GM21576 (cell line): ENCODE results near the gene RAP1GDS1.
"Not testable (repeated sequence)": the region's sequence is repeated elsewhere in the genome, so short reads cannot be mapped to it uniquely, and the experiment has no call there.

Experiments used
- ATAC-seq: cut with Tn5 transposase; IDR thresholded peaks from one replicate; pipeline ENCODE4 v1.9.1; 2021; ENCODE audit warnings: mild to moderate bottlenecking, moderate library complexity; ENCODE audit not compliant: unreplicated experiment

RAP1GDS1 gene

GRCh38 chr4:98287328-98287727, 26.1 kb downstream of the RAP1GDS1 start:
- no peak for ATAC-seq

- ATAC-seq, result not testable (repeated sequence)
These were observed 27.5 kb downstream of the RAP1GDS1 start for GRCh38 chr4:98288671-98289070.

GRCh38 chr4:98289375-98289774, 28.2 kb downstream of the RAP1GDS1 start:
- peak; percentile 70 for ATAC-seq

GRCh38 chr4:98290511-98290910, 29.3 kb downstream of the RAP1GDS1 start:
- ATAC-seq, result no peak

GRCh38 chr4:98293104-98293887, 32.1 kb downstream of the RAP1GDS1 start:
- ATAC-seq, result no peak

- no peak for ATAC-seq
These were observed 36.8 kb downstream of the RAP1GDS1 start for GRCh38 chr4:98298022-98298421.

- no peak for ATAC-seq
These were observed 39.5 kb downstream of the RAP1GDS1 start for GRCh38 chr4:98300706-98301105.

GRCh38 chr4:98305576-98305975, 44.4 kb downstream of the RAP1GDS1 start:
- ATAC-seq, result no peak

GRCh38 chr4:98310867-98311266, 49.7 kb downstream of the RAP1GDS1 start:
- ATAC-seq, result no peak

- no peak for ATAC-seq
These were observed 50.5 kb downstream of the RAP1GDS1 start for GRCh38 chr4:98311656-98312055.

- no peak for ATAC-seq
These were observed 53.8 kb downstream of the RAP1GDS1 start for GRCh38 chr4:98314791-98315565.

GRCh38 chr4:98318521-98318920, 57.3 kb downstream of the RAP1GDS1 start:
- ATAC-seq, result no peak

- no peak for ATAC-seq
These were observed 57.8 kb downstream of the RAP1GDS1 start for GRCh38 chr4:98319021-98319420.

- no peak for ATAC-seq
These were observed 65.0 kb downstream of the RAP1GDS1 start for GRCh38 chr4:98326168-98326567.

- no peak for ATAC-seq
These were observed 66.5 kb downstream of the RAP1GDS1 start for GRCh38 chr4:98327694-98328093.

GRCh38 chr4:98329879-98330640, 68.9 kb downstream of the RAP1GDS1 start:
- not testable (repeated sequence) for ATAC-seq

GRCh38 chr4:98332017-98332416, 70.8 kb downstream of the RAP1GDS1 start:
- ATAC-seq, result no peak

- no peak for ATAC-seq
These were observed 73.3 kb downstream of the RAP1GDS1 start for GRCh38 chr4:98334461-98334860.

GRCh38 chr4:98338761-98339438, 77.7 kb downstream of the RAP1GDS1 start:
- ATAC-seq, result no peak

GRCh38 chr4:98341309-98341708, 80.1 kb downstream of the RAP1GDS1 start:
- ATAC-seq, result no peak

GRCh38 chr4:98343626-98344025, 82.4 kb downstream of the RAP1GDS1 start:
- no peak for ATAC-seq
